ENCODE measurements around the gene ZBTB7C. TPM values are rescaled to one million over a fixed set of nuclear protein-coding genes. Genes with fewer than 3 reads are reported as not detected.

The ZBTB7C gene
- total and polyA plus RNA-seq, 2 of the 8 experiments (the other 6 are each of a cell fraction or from before 2014, with no cell fraction given) = 0.15 to 0.45 TPM

DNA sequence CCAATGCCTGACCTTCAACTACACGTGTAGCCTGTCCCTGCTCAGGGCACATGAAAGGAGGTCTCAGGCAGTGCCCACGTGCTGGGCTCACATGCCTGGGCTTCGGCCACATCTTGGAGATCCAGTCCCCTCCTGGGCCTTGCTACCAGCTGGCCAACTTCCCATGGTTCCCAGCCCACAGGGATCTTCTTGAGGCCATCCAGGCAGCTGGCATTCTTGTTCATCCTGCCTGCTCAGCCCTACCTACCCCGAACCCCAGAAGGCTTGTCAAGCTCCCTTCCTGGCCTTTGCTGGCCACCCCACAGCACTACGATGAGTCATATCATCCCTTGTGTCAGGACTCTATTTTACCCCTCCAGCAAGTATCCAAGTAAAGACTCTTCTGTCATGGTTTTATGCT, 97.1 kb downstream of the ZBTB7C start:
- no peak overlapping the region for H3K4ac ChIP-seq (replicated peaks; ENCODE audit: insufficient read length, low read depth, low read length)
- H4K20me1 ChIP-seq (replicated peaks in 1 of 2; ENCODE audit: control insufficient read depth in 1 of 2, insufficient read depth in 2 of 2, low read length in 2 of 2) = peaks cover 0 to 1% of the 10 kb centered on the region in 2 experiments
- CTCF ChIA-PET (ENCODE audit: partially characterized antibody) = interaction anchor here (0.6 to 1.6 kb wide), 5 partner anchors 17 to 1102 kb away, joined by 3 to 6 read pairs (median 3); no protein-coding TSS in a partner anchor
- POLR2A ChIA-PET (ENCODE audit: partially characterized antibody) = no interaction called here
- H3K4me2 ChIP-seq (ENCODE audit: insufficient read depth in 1 of 2, low read depth in 2 of 2, low read length in 2 of 2) = no peak overlapping the region
- no peak overlapping the region for H3K27ac ChIP-seq (ENCODE audit: low read depth, low read length)
- no peak overlapping the region for H3K18ac ChIP-seq (ENCODE audit: extremely low read depth, low read length)
- H4K8ac ChIP-seq (ENCODE audit: extremely low read depth, insufficient read depth, low read length) = no peak overlapping the region; the same call in 1 of the 2 replicates
- H2BK120ac ChIP-seq (replicated peaks; ENCODE audit: low read depth, low read length) = no peak overlapping the region
- H2BK20ac ChIP-seq (ENCODE audit: low read length) = no peak overlapping the region
- TF ChIP-seq RBBP5 (IDR thresholded peaks at IDR 0.05; ENCODE audit: borderline replicate concordance, low read depth, low read length) = no peak
- no peak overlapping the region for H2BK12ac ChIP-seq (ENCODE audit: low read depth, low read length)
- H3K36me3 ChIP-seq (ENCODE audit: control insufficient read depth in 2 of 4, insufficient read depth in 4 of 4, low read length in 3 of 4) = no peaks in the 10 kb centered on the region
- no peaks in the 10 kb centered on the region; the same call in 1 of the 2 replicates for H3K23me2 ChIP-seq (ENCODE audit: low read depth, low read length)
- H3K23ac ChIP-seq (ENCODE audit: insufficient read length) = no peak overlapping the region
- DNase-seq (ENCODE audit: low read depth in 1 of 2, low spot score in 2 of 2) = no peak
- H4K91ac ChIP-seq (replicated peaks; ENCODE audit: insufficient read length, low read length) = no peak overlapping the region
- no peak overlapping the region for H3K4me3 ChIP-seq (ENCODE audit: extremely low read depth in 1 of 4, insufficient read depth in 2 of 4, low read depth in 3 of 4, low read length in 4 of 4)
- no peak overlapping the region for H3K56ac ChIP-seq (replicated peaks; ENCODE audit: insufficient read length, low read depth, low read length)
- no peak overlapping the region for H2AK5ac ChIP-seq (ENCODE audit: low read depth, low read length)
- H3K4me1 ChIP-seq (replicated peaks in 1 of 4; ENCODE audit: control insufficient read depth in 3 of 4, insufficient read depth in 4 of 4, low read length in 3 of 4) = peaks cover 0 to 10% (median 7%) of the 10 kb centered on the region in 4 experiments; a peak in 5 of 7 replicates
- no peak overlapping the region for H4K5ac ChIP-seq (ENCODE audit: insufficient read length, low read depth, low read length)
- no peaks in the 10 kb centered on the region for H3K9me3 ChIP-seq (ENCODE audit: insufficient read depth in 2 of 2, low read depth in 1 of 2, low read length in 1 of 2)
- H3K9ac ChIP-seq (replicated peaks in 1 of 4; ENCODE audit: extremely low read depth in 1 of 4, low read depth in 3 of 4, low read length in 3 of 4) = no peak overlapping the region
- H2AFZ ChIP-seq (ENCODE audit: low read length) = no peak overlapping the region
- no peaks in the 10 kb centered on the region for H3K27me3 ChIP-seq (replicated peaks in 1 of 4; ENCODE audit: control insufficient read depth in 3 of 4, extremely low read depth in 1 of 4, insufficient read depth in 3 of 4, low read length in 3 of 4)
- no peak overlapping the region for H3K14ac ChIP-seq (ENCODE audit: insufficient read length)
- no peak overlapping the region for H2BK5ac ChIP-seq (ENCODE audit: low read depth, low read length)
- H3K79me1 ChIP-seq (ENCODE audit: low read depth, low read length) = no peaks in the 10 kb centered on the region
- FAIRE-seq = no peak
- no peak overlapping the region for H2BK15ac ChIP-seq (ENCODE audit: low read length)
- 84% methylated on average over 5 of the region's 5 CpGs; no CpG with 5 or more reads in 1 of the 2 experiments for WGBS, 2 experiments (ENCODE audit: extremely low coverage in 1 of 2, insufficient coverage in 1 of 2, insufficient read length in 1 of 2, insufficient replicate concordance in 2 of 2, low coverage in 1 of 2, low lambda C conversion rate in 2 of 2, missing lambda C conversion rate in 1 of 2)
- no peaks in the 10 kb centered on the region for H3K79me2 ChIP-seq (ENCODE audit: control insufficient read depth in 1 of 2, insufficient read depth in 2 of 2, low read length in 2 of 2)
